Endothelial cell (in vitro differentiated cells): Measurements from ENCODE around the gene UBE2A. TPM values are rescaled to one million over a fixed set of nuclear protein-coding genes. Genes with fewer than 3 reads are reported as not detected.

Source experiments
- DNase-seq: peaks from one replicate; pipeline ENCODE4 v3.0.0; 2021; ENCODE audit warnings: low spot score
- H3K27ac Mint-ChIP-seq: one replicate; pipeline ENCODE4 v1.8.0; 2021; ENCODE audit warnings: mixed read lengths, inconsistent platforms; ENCODE audit not compliant: unreplicated experiment
- H3K27me3 Mint-ChIP-seq: one replicate; pipeline ENCODE4 v1.8.0; 2021; ENCODE audit warnings: mild to moderate bottlenecking, moderate library complexity, mixed read lengths, inconsistent platforms; ENCODE audit not compliant: unreplicated experiment
- H3K36me3 Mint-ChIP-seq: one replicate; pipeline ENCODE4 v1.8.0; 2021; ENCODE audit warnings: mild to moderate bottlenecking, low read depth, mixed read lengths, inconsistent platforms; ENCODE audit not compliant: unreplicated experiment
- H3K4me1 Mint-ChIP-seq: one replicate; pipeline ENCODE4 v1.8.0; 2021; ENCODE audit warnings: mild to moderate bottlenecking, mixed read lengths, inconsistent platforms; ENCODE audit not compliant: unreplicated experiment
- H3K4me3 Mint-ChIP-seq: one replicate; pipeline ENCODE4 v1.8.0; 2021; ENCODE audit warnings: mild to moderate bottlenecking, mixed read lengths, inconsistent platforms; ENCODE audit not compliant: unreplicated experiment
- H3K9me3 Mint-ChIP-seq: one replicate; pipeline ENCODE4 v1.8.0; 2021; ENCODE audit warnings: mixed read lengths, inconsistent platforms; ENCODE audit not compliant: unreplicated experiment
- total RNA-seq: library from RNA; stranded (reverse); fragmentation: NEBNext Ultra II Directional; extraction: Animal tissue kit (Norgen Biotek cat#: 25700); gene quantifications from one replicate; pipeline ENCODE4 v1.2.1, GENCODE V29; 2021; ENCODE audit not compliant: unreplicated experiment
- TF ChIP-seq, protein P1 (sequence below): fragments of 200-600 bp; sonication (generic); IDR thresholded peaks from one replicate; pipeline ENCODE4 v1.5.0; 2021; ENCODE audit warnings: antibody characterized with exemption; ENCODE audit not compliant: unreplicated experiment

The UBE2A gene
- total RNA-seq, 1 donor from 2014 or later: 55.9 TPM

DNA sequence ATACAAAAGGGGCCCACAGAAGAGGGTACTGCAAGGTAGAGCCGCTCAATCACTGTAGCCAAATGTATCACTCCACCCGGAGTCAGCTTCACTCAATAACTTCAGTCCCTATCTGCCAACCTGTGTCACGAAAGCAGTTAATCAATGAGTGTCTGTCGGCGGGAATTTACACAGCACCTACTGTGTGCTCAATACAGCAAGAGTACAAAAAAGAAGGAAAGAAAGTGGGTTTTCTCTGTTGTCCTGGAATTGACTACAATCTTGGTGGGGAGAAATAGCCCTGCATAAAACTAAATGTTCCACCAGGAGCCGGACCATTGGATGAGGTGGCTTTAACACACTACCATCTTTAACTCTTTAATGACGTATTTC is 32.6 kb downstream of the UBE2A start:
- DNase-seq: no peak
- Mint-ChIP-seq H3K4me1 (peaks cover 6% of the 10 kb centered on the region), H3K27ac (no peak overlapping the region), H3K27me3 (no peaks in the 10 kb centered on the region), H3K9me3 (no peaks in the 10 kb centered on the region), H3K36me3 (no peaks in the 10 kb centered on the region), H3K4me3 (peak overlapping the region; percentile 92)
- TF ChIP-seq, protein P1, sequence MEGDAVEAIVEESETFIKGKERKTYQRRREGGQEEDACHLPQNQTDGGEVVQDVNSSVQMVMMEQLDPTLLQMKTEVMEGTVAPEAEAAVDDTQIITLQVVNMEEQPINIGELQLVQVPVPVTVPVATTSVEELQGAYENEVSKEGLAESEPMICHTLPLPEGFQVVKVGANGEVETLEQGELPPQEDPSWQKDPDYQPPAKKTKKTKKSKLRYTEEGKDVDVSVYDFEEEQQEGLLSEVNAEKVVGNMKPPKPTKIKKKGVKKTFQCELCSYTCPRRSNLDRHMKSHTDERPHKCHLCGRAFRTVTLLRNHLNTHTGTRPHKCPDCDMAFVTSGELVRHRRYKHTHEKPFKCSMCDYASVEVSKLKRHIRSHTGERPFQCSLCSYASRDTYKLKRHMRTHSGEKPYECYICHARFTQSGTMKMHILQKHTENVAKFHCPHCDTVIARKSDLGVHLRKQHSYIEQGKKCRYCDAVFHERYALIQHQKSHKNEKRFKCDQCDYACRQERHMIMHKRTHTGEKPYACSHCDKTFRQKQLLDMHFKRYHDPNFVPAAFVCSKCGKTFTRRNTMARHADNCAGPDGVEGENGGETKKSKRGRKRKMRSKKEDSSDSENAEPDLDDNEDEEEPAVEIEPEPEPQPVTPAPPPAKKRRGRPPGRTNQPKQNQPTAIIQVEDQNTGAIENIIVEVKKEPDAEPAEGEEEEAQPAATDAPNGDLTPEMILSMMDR: no peak

DNA sequence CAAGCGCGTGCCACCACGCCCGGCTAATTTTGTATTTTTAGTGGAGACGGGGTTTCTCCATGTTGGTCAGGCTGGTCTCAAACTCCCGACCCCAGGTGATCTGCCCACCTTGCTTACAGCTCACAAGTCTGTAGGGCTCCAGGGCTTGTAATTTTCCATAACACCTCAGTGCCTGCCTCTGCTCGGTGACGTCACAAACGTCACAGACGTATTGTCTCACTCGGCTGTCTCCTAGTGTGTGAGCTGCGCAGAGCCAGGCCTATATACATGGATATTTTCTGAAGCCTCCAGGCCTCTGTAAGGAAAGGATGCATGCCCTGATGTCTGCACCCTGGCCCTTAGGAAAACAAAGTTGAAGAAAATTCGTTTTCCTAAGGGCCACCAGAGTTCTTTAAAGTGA is 40.4 kb downstream of the UBE2A start:
- Mint-ChIP-seq H3K27me3 (peaks cover 2% of the 10 kb centered on the region), H3K4me3 (no peak overlapping the region), H3K9me3 (no peaks in the 10 kb centered on the region)

DNA sequence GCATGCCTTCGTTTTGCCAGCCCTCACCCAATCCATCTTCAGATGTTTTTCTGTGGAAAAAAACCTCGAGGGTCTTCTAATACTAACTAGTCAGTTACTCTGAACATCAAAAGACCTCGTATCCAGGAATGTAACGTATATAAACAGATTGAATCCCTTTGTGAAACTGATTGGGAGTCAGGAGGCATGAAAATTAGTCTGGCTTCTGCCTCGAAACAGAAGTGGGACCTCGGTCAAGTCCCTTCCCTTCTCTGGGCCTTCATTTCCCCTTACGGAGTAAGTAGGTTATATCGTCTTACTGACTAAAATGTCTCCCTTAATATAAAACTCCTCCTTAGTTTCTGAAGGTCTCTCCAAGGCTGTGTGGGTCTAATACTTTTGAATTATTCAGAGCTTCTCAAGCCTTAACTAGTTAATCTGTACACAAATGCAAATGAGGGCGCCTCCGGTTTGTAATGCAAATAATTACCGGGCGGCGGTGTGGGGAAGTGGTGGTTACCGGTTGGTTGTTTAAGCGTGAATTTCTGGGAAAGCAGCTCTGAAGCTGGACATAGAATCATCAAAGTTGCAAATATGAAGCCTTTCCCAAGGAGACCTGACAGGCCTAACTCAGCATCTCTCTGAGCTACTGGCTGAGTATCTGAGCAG is 43.3 kb downstream of the UBE2A start:
- Mint-ChIP-seq H3K4me3 (no peak overlapping the region), H3K36me3 (peaks cover 3% of the 10 kb centered on the region), H3K27me3 (peaks cover 6% of the 10 kb centered on the region), H3K27ac (no peak overlapping the region), H3K9me3 (no peaks in the 10 kb centered on the region), H3K4me1 (peaks cover 3% of the 10 kb centered on the region)
- TF ChIP-seq, protein P1: no peak
- no peak for DNase-seq

More for the DNA sequence above, 40.4 kb downstream of the UBE2A start:
- no peaks in the 10 kb centered on the region for H3K36me3 Mint-ChIP-seq
- no peaks in the 10 kb centered on the region for H3K4me1 Mint-ChIP-seq
- DNase-seq: no peak
- H3K27ac Mint-ChIP-seq: no peak overlapping the region
- TF ChIP-seq, protein P1: no peak

DNA sequence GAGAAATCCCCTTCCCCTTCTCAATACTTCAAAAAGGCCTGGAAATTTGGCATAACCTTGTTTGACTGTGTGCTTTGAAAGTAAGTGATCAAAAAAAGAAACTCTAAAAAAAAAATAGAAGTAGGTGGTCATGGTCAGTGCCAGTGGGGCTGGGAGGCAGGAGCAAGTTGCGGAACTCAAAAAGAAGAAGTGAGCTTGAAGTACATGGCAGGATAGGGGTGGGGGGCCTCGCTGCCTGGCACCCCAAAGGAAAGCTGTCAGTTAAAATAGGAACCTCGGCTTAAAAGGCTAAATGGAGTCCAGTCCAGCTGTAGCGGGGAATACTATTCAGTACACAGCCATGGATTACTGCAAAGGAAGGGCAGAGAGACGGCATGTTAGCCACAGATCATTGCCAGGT is 44.1 kb downstream of the UBE2A start:
- TF ChIP-seq, protein P1: no peak
- H3K27me3 Mint-ChIP-seq: peaks cover 6% of the 10 kb centered on the region
- H3K27ac Mint-ChIP-seq: no peak overlapping the region

DNA sequence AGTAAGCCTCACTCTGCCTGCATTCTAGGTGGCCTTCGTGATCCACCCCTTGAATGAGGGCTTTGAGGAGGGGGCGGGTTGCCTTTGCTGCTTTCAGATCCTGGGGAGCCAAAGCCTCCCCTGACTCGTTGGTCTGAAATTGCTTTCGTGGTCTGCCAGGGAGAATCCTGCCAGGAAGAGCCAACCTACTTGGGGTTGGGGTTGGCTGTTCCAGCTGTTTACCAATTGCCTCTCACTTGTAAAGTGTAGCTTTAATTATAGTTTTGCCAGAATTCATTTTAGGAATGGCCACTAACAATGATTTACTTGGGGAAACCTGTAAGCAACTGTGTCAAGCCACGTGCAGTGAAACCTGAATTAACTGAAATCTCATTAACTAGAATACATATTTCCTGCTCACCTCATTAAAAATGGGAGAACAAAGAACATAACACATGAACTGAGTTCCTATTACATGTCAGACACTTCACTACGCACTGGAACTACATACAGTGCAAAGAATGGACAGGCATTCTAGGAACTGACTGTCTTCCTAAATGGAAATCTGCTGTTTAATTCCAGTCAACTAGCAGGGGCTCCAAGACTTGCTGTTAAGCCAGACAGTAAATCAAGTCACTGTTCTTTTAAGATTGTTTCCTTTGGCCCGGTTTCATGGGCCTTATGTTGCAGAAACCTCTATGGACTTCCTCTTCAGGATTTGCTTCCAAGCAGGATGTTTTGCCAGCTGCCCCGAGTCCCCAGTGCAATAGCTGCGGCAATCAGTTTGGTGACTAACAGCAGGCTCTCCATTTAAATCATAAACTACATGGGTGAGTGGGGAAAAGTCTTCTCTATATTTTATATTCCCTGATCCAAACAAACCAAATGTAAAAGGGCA is 48.2 kb downstream of the UBE2A start:
- Mint-ChIP-seq H3K27ac (peak overlapping the region; percentile 72), H3K4me1 (peaks cover 8% of the 10 kb centered on the region), H3K27me3 (peaks cover 6% of the 10 kb centered on the region), H3K36me3 (peaks cover 3% of the 10 kb centered on the region), H3K4me3 (no peak overlapping the region), H3K9me3 (no peaks in the 10 kb centered on the region)
- TF ChIP-seq, protein P1: no peak
- no peak for DNase-seq

More for the DNA sequence above, 44.1 kb downstream of the UBE2A start:
- Mint-ChIP-seq H3K9me3 (no peaks in the 10 kb centered on the region), H3K4me1 (peaks cover 3% of the 10 kb centered on the region), H3K36me3 (peaks cover 3% of the 10 kb centered on the region), H3K4me3 (no peak overlapping the region)
- no peak for DNase-seq
